ENCODE measurements around the gene DOK5. TPM values are rescaled to one million over a fixed set of nuclear protein-coding genes. Genes with fewer than 3 reads are reported as not detected.

Gene DOK5
- total and polyA plus RNA-seq, 2 of the 4 experiments (the other 2 are of a cell fraction) = 2.8 to 3.9 TPM

- Histone ChIP-seq H3K4me1 (ENCODE audit: control insufficient read depth, insufficient read depth, low read length) (no peaks in the 10 kb centered on the region), H3K9ac (ENCODE audit: low read depth, low read length) (no peak overlapping the region), H3K9me1 (ENCODE audit: insufficient read depth, low read length) (no peaks in the 10 kb centered on the region), H2AK9ac (replicated peaks; ENCODE audit: low read depth, low read length, poor library complexity) (no peak overlapping the region), H3K79me1 (ENCODE audit: low read depth in 1 of 2, low read length in 2 of 2) (no peaks in the 10 kb centered on the region), H4K20me1 (ENCODE audit: insufficient read depth, low read length) (no peaks in the 10 kb centered on the region), H2AK5ac (ENCODE audit: low read depth, low read length) (no peak overlapping the region), H3K4me2 (ENCODE audit: low read depth, low read length) (no peak overlapping the region), H3K4ac (ENCODE audit: low read depth, low read length) (no peak overlapping the region), H3K36me3 (ENCODE audit: control insufficient read depth, insufficient read depth, low read length) (no peaks in the 10 kb centered on the region), H3K56ac (ENCODE audit: extremely low read depth, insufficient read depth, low read length) (no peak overlapping the region), H4K8ac (ENCODE audit: low read depth in 2 of 2, low read length in 2 of 2) (no peak overlapping the region), H2AFZ (replicated peaks; ENCODE audit: low read length, poor library complexity) (no peak overlapping the region), H3K23ac (ENCODE audit: low read depth, low read length) (no peak overlapping the region), H4K5ac (ENCODE audit: low read depth, low read length) (no peak overlapping the region), H3K27me3 (ENCODE audit: control insufficient read depth, insufficient read depth, low read length) (no peaks in the 10 kb centered on the region), H3K4me3 (ENCODE audit: insufficient read depth, low read depth, low read length) (no peak overlapping the region), H3K9me3 (ENCODE audit: control insufficient read depth, insufficient read depth, low read length) (no peaks in the 10 kb centered on the region), H2BK5ac (ENCODE audit: low read depth, low read length, poor library complexity, severe bottlenecking) (no peak overlapping the region), H3K27ac (ENCODE audit: insufficient read depth, low read length) (no peak overlapping the region), H3K14ac (replicated peaks; ENCODE audit: low read depth, low read length) (no peak overlapping the region), H2BK20ac (ENCODE audit: low read depth, low read length) (no peak overlapping the region), H2BK120ac (ENCODE audit: low read depth, low read length) (no peak overlapping the region), H3K18ac (ENCODE audit: low read depth, low read length) (no peak overlapping the region), H4K91ac (ENCODE audit: insufficient read depth, low read depth, low read length) (no peak overlapping the region), H2BK15ac (ENCODE audit: low read depth, low read length) (no peak overlapping the region)
- ChIA-PET CTCF (no interaction called here), POLR2A (ENCODE audit: unreplicated experiment) (no interaction called here)
- ATAC-seq (ENCODE audit: low read depth) (no peak), DNase-seq (no peak)
- intact Hi-C loops (cut with micrococcal nuclease) (loop anchor here (10.0 kb wide), 1 partner anchor 175 kb away; no protein-coding TSS in a partner anchor), dilution Hi-C loops (cut with HindIII; ENCODE audit: low sequenced_read_pairs, unreplicated experiment) (no loop called here), in situ Hi-C loops (cut with MboI; ENCODE audit: low sequenced_read_pairs) (no loop called here)
- 40% methylated on average over 1 of the region's 1 CpG; no CpG with 5 or more reads in 1 of the 2 experiments for WGBS, 2 experiments (ENCODE audit: extremely low coverage in 2 of 2, insufficient read length in 1 of 2)
- no TSS peak for BruUV-seq (replicated peaks)
- TF ChIP-seq RCOR1 (IDR thresholded peaks at IDR 0.05; ENCODE audit: insufficient replicate concordance, low read length) = no peak
- no peak for TF ChIP-seq SMC3 (IDR thresholded peaks at IDR 0.05; ENCODE audit: low read depth, low read length)
- TF ChIP-seq CEBPB (IDR thresholded peaks at IDR 0.05; ENCODE audit: low read depth, low read length) = no peak
- no peak for TF ChIP-seq MAFK (IDR thresholded peaks at IDR 0.05; ENCODE audit: low read depth, low read length)
Measured at GRCh38 chr20:54469952-54470351, 5.4 kb upstream of the DOK5 start.
